GM12801 (cell line): ENCODE data around the gene CA10.

Experiments
- TF ChIP-seq, protein P1 (sequence below): IDR thresholded peaks from one replicate; pipeline ENCODE4 v1.5.1; 2011; ENCODE audit warnings: control low read depth; ENCODE audit not compliant: insufficient read length; ENCODE audit errors: extremely low read depth

The CA10 gene

DNA sequence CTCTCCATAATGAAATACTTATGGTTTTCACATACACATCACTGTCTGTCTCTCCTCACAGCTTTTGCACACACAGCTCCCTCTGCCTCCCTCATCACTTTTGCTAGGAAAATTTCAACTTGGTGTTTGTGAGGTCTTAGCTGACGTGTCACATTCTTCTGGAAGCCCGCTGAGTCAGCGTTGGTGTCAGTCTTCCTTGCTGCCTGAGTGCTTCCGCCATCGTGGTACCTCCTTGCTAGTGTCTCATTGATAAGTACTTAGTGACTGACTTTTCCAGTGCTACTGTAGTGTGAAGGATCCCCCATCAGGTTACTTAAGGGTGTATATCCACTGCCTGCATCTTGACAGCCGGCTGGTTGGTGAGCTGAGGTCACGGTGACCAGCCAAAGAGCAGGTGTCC lies 33.5 kb downstream of the CA10 start:
- TF ChIP-seq, protein P1, sequence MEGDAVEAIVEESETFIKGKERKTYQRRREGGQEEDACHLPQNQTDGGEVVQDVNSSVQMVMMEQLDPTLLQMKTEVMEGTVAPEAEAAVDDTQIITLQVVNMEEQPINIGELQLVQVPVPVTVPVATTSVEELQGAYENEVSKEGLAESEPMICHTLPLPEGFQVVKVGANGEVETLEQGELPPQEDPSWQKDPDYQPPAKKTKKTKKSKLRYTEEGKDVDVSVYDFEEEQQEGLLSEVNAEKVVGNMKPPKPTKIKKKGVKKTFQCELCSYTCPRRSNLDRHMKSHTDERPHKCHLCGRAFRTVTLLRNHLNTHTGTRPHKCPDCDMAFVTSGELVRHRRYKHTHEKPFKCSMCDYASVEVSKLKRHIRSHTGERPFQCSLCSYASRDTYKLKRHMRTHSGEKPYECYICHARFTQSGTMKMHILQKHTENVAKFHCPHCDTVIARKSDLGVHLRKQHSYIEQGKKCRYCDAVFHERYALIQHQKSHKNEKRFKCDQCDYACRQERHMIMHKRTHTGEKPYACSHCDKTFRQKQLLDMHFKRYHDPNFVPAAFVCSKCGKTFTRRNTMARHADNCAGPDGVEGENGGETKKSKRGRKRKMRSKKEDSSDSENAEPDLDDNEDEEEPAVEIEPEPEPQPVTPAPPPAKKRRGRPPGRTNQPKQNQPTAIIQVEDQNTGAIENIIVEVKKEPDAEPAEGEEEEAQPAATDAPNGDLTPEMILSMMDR: no peak

DNA sequence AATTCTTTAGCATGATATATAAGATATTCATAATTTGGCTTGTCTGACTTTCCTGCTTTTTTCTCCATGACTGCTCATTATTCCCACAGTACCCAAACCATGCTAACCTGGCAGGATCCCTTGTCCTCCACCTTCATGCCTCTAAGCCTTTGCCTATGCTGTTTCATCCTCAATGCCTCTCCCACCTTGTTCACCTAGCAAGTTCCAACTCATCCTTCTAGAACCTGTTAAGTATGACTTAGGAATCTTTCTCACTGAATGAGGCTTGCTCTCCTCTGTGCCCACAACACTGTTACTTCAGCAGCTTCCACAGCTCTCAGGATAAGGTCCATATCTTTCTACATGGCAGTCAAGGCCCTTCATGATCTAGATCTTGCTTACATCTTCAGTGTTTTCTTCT lies 34.0 kb downstream of the CA10 start:
- TF ChIP-seq, protein P1: no peak

DNA sequence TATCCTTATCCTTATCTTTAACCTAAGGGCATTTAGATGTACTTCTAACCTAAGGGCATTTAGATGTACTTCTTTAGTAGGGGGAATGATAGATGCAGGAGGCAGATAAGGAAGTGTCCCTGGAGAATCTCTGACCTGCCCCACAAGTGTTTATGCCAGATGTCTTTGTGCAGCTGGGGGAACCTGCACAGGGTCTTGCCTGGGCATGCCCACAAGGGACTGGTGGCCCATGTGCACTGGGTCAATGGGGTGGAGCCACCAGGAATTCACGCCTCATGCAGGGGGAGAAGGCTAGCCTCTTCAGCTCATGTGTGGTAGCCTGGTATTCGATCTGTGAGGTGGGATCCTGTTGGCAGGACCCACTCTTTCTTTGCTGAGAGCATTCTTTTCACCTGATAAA lies 38.0 kb downstream of the CA10 start:
- TF ChIP-seq, protein P1: no peak

DNA sequence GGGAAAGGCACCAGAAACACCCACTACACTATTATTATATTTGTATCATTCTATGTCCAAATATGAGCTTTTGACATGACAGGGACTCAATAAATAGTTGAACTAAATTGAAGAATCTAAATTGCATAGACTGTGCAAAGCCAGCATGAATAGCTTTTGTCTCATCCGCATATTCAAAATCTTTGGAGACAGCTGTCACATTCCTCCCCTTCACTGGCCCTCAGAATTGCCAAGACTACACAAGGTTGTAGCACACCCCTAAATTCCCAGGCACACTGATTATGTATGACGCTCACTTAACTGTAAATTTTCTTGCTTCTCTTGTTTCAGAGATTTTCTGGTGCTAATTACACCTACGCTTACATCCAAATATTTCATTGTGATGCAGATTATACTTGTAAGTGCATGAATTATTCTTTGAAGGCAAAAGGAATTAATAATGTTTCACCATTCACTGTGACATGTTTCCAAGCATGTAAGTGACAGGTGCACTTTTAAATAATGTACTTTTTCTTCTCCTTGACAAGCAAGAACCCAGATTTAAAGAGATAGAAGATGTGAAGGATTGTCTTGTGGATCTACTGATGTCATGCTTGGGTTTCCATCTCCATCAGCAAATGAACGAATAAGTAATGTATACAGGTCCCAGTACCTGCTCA lies 47.5 kb downstream of the CA10 start:
- TF ChIP-seq, protein P1: no peak

DNA sequence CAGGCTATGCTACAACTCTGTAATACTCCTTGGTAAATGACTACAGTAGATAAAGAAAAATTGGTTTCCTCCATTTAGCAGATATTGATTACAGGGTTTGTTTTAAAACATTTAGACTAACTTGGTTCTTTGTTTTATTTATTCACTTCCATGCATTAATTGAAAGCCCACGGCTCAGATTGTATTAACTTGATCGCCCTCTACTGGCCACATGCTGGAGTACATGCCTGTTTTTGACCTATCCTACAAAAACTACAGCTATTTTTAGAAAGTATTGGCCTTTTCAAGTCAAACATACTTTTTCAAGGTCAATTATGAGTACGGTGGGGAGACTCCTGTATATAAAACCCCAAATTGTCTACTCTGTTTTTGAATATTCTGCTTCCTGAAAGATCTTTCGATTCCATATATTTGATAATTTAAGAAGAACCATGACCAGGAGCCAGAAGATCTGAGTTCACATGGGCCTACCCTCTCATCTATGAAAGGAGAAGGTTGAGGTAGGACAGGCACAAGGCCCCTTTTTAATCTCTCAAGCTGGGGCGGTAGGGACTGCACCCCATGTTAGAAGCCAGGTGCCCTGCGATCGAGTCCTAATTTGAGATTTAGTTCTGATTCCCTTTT lies 51.8 kb downstream of the CA10 start:
- TF ChIP-seq, protein P1: no peak

DNA sequence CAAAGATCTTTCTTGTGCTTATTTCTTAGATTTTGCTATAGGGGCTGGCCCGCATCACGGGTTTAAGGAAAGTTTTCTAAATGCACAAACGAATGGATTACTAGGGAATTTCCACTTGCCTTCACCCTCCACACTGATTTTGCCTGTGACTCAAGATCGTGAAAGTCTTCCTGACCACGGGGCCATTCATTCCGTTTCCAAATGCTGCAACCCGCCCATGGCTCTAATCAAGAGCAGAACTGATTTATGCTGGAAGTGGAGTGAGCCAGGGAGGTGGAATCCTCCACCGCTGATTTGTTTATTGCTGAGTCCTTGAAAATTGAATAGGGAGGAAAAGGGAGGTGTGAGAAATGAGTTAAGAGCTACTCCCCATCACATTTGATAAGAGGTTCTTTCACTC lies 52.4 kb downstream of the CA10 start:
- TF ChIP-seq, protein P1: no peak

DNA sequence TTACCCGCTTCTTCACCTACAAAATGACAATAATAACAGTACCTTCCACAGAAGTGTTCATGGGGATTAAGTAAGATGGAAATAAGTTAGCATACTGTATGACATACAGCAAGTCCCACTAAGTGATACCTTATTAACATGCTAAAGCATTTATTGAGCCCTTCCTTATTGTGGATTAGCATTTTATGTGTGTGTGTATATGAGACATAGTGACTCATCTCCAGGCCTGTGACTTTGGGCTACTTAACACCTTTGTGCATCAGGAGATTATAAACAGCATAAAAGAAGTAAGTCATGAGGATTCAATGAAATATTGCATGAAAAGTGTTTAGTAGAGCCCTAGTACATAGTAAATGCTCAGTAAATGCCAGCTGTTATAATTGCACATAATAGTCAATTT lies 52.9 kb downstream of the CA10 start:
- TF ChIP-seq, protein P1: no peak
